Measurements from ENCODE around the gene ELAC1. TPM values are rescaled to one million over a fixed set of nuclear protein-coding genes. Genes with fewer than 3 reads are reported as not detected.

ELAC1 gene
- total and polyA plus RNA-seq, 2 experiments from 2014 or later = 2.8 to 3.2 TPM

DNA sequence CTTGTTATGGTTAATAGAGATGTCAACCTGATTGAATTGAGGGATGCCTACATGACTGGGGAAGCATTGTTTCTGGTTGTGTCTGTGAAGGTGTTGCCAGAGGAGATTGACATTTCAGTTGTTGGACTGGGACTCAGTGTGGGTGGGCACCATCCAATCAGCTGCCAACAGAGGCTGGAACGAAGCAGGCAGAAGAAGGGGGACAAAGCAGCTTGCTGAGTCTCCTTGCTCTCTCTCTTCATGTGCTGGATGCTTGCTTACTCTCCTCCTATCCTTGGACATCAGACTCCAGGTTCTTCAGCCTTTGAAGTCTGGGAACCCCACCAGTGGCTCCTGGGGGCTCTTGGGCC lies 39.9 kb downstream of the ELAC1 start:
- Histone ChIP-seq H2AFZ (no peak overlapping the region; the same call in 1 of the 2 replicates), H3K36me3 (ENCODE audit: insufficient read depth) (no peaks in the 10 kb centered on the region), H3K27ac (ENCODE audit: low read depth) (no peak overlapping the region), H3K79me2 (replicated peaks; ENCODE audit: insufficient read depth) (no peaks in the 10 kb centered on the region), H3K9me2 (ENCODE audit: insufficient read depth) (peaks cover 3% of the 10 kb centered on the region; the same call in 1 of the 2 replicates), H3K4me2 (no peak overlapping the region), H3K4me3 (no peak overlapping the region), H3K4me1 (ENCODE audit: insufficient read depth) (no peaks in the 10 kb centered on the region), H3K27me3 (ENCODE audit: insufficient read depth) (no peaks in the 10 kb centered on the region), H4K20me1 (replicated peaks; ENCODE audit: insufficient read depth) (no peaks in the 10 kb centered on the region), H3F3A (replicated peaks; ENCODE audit: low read depth) (no peaks in the 10 kb centered on the region)
- H3K4me3 Mint-ChIP-seq = no peak overlapping the region
- H3K4me1 Mint-ChIP-seq = peaks cover 9% of the 10 kb centered on the region
- DNase-seq (ENCODE audit: low spot score) (no peak), ATAC-seq (peak; percentile 27; the same call in 1 of the 3 replicates)
- peaks cover 4% of the 10 kb centered on the region; the same call in 1 of the 3 replicates for H3K9me3 Mint-ChIP-seq
- 0 out of 3 replicates have a peak, but pooled peaks cover 3% of the 10 kb centered on the region for H3K36me3 Mint-ChIP-seq (ENCODE audit: low read depth)
- no peak overlapping the region for H3K27ac Mint-ChIP-seq
- no peak for TF ChIP-seq POLR2AphosphoS5 (IDR thresholded peaks at IDR 0.05; ENCODE audit: low read depth)
- TF ChIP-seq, protein P1, sequence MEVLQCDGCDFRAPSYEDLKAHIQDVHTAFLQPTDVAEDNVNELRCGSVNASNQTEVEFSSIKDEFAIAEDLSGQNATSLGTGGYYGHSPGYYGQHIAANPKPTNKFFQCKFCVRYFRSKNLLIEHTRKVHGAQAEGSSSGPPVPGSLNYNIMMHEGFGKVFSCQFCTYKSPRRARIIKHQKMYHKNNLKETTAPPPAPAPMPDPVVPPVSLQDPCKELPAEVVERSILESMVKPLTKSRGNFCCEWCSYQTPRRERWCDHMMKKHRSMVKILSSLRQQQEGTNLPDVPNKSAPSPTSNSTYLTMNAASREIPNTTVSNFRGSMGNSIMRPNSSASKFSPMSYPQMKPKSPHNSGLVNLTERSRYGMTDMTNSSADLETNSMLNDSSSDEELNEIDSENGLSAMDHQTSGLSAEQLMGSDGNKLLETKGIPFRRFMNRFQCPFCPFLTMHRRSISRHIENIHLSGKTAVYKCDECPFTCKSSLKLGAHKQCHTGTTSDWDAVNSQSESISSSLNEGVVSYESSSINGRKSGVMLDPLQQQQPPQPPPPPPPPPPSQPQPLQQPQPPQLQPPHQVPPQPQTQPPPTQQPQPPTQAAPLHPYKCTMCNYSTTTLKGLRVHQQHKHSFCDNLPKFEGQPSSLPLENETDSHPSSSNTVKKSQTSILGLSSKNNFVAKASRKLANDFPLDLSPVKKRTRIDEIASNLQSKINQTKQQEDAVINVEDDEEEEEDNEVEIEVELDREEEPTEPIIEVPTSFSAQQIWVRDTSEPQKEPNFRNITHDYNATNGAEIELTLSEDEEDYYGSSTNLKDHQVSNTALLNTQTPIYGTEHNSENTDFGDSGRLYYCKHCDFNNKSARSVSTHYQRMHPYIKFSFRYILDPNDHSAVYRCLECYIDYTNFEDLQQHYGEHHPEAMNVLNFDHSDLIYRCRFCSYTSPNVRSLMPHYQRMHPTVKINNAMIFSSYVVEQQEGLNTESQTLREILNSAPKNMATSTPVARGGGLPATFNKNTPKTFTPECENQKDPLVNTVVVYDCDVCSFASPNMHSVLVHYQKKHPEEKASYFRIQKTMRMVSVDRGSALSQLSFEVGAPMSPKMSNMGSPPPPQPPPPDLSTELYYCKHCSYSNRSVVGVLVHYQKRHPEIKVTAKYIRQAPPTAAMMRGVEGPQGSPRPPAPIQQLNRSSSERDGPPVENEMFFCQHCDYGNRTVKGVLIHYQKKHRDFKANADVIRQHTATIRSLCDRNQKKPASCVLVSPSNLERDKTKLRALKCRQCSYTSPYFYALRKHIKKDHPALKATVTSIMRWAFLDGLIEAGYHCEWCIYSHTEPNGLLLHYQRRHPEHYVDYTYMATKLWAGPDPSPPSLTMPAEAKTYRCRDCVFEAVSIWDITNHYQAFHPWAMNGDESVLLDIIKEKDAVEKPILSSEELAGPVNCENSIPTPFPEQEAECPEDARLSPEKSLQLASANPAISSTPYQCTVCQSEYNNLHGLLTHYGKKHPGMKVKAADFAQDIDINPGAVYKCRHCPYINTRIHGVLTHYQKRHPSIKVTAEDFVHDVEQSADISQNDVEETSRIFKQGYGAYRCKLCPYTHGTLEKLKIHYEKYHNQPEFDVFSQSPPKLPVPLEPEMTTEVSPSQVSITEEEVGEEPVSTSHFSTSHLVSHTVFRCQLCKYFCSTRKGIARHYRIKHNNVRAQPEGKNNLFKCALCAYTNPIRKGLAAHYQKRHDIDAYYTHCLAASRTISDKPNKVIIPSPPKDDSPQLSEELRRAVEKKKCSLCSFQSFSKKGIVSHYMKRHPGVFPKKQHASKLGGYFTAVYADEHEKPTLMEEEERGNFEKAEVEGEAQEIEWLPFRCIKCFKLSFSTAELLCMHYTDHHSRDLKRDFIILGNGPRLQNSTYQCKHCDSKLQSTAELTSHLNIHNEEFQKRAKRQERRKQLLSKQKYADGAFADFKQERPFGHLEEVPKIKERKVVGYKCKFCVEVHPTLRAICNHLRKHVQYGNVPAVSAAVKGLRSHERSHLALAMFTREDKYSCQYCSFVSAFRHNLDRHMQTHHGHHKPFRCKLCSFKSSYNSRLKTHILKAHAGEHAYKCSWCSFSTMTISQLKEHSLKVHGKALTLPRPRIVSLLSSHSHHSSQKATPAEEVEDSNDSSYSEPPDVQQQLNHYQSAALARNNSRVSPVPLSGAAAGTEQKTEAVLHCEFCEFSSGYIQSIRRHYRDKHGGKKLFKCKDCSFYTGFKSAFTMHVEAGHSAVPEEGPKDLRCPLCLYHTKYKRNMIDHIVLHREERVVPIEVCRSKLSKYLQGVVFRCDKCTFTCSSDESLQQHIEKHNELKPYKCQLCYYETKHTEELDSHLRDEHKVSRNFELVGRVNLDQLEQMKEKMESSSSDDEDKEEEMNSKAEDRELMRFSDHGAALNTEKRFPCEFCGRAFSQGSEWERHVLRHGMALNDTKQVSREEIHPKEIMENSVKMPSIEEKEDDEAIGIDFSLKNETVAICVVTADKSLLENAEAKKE (CRISPR knock-in tag; IDR thresholded peaks at IDR 0.05) = no peak
- H3K27me3 Mint-ChIP-seq (ENCODE audit: insufficient read depth, low read depth, poor library complexity) = peaks cover 2% of the 10 kb centered on the region

DNA sequence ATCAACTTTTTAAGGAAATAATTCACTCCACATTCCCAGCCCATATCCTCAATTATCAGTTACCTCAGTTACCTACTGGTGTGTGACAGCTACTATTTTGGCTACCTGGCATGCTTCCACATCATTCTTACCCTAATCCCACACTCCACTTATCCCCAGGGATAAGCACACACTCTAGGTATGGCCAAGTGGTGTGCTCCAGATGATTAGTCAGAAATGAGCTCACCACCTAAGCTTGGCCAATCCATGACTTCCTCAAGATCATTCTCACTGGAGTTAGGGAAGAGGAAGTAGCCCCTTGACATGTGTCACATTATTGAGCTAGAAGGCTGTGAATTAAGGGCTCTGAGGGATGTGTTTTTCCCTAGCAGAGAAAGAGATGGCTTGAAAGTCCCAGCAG lies 41.2 kb downstream of the ELAC1 start:
- Mint-ChIP-seq H3K4me1 (peaks cover 9% of the 10 kb centered on the region), H3K9me3 (peaks cover 9% of the 10 kb centered on the region), H3K36me3 (ENCODE audit: low read depth) (peaks cover 3% of the 10 kb centered on the region; the same call in 2 of the 3 replicates), H3K27me3 (ENCODE audit: insufficient read depth, low read depth, poor library complexity) (peaks cover 2% of the 10 kb centered on the region), H3K27ac (no peak overlapping the region), H3K4me3 (no peak overlapping the region)
- H2AFZ ChIP-seq = no peak overlapping the region
- H3K9me2 ChIP-seq (ENCODE audit: insufficient read depth) = peaks cover 9% of the 10 kb centered on the region; the same call in 1 of the 2 replicates
- no peak overlapping the region for H3K27ac ChIP-seq (ENCODE audit: low read depth)
- no peaks in the 10 kb centered on the region for H3K79me2 ChIP-seq (replicated peaks; ENCODE audit: insufficient read depth)
- no peak overlapping the region for H3K4me3 ChIP-seq
- H3K36me3 ChIP-seq (ENCODE audit: insufficient read depth) = no peaks in the 10 kb centered on the region
- H3F3A ChIP-seq (replicated peaks; ENCODE audit: low read depth) = no peaks in the 10 kb centered on the region
- H3K4me1 ChIP-seq (ENCODE audit: insufficient read depth) = no peaks in the 10 kb centered on the region
- no peaks in the 10 kb centered on the region for H3K27me3 ChIP-seq (ENCODE audit: insufficient read depth)
- DNase-seq (ENCODE audit: low spot score) (no peak), ATAC-seq (no peak)
- no peaks in the 10 kb centered on the region for H4K20me1 ChIP-seq (replicated peaks; ENCODE audit: insufficient read depth)
- no peak overlapping the region for H3K4me2 ChIP-seq
- TF ChIP-seq, protein P2, sequence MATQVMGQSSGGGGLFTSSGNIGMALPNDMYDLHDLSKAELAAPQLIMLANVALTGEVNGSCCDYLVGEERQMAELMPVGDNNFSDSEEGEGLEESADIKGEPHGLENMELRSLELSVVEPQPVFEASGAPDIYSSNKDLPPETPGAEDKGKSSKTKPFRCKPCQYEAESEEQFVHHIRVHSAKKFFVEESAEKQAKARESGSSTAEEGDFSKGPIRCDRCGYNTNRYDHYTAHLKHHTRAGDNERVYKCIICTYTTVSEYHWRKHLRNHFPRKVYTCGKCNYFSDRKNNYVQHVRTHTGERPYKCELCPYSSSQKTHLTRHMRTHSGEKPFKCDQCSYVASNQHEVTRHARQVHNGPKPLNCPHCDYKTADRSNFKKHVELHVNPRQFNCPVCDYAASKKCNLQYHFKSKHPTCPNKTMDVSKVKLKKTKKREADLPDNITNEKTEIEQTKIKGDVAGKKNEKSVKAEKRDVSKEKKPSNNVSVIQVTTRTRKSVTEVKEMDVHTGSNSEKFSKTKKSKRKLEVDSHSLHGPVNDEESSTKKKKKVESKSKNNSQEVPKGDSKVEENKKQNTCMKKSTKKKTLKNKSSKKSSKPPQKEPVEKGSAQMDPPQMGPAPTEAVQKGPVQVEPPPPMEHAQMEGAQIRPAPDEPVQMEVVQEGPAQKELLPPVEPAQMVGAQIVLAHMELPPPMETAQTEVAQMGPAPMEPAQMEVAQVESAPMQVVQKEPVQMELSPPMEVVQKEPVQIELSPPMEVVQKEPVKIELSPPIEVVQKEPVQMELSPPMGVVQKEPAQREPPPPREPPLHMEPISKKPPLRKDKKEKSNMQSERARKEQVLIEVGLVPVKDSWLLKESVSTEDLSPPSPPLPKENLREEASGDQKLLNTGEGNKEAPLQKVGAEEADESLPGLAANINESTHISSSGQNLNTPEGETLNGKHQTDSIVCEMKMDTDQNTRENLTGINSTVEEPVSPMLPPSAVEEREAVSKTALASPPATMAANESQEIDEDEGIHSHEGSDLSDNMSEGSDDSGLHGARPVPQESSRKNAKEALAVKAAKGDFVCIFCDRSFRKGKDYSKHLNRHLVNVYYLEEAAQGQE (IDR thresholded peaks at IDR 0.05; ENCODE audit: unreplicated experiment) = no peak
- TF ChIP-seq POLR2AphosphoS5 (IDR thresholded peaks at IDR 0.05; ENCODE audit: low read depth) (no peak), EZH2 (IDR thresholded peaks at IDR 0.05; ENCODE audit: low read depth, unreplicated experiment) (no peak), STAT1 (IDR thresholded peaks at IDR 0.05; ENCODE audit: unreplicated experiment) (no peak)
- TF ChIP-seq, protein P3, sequence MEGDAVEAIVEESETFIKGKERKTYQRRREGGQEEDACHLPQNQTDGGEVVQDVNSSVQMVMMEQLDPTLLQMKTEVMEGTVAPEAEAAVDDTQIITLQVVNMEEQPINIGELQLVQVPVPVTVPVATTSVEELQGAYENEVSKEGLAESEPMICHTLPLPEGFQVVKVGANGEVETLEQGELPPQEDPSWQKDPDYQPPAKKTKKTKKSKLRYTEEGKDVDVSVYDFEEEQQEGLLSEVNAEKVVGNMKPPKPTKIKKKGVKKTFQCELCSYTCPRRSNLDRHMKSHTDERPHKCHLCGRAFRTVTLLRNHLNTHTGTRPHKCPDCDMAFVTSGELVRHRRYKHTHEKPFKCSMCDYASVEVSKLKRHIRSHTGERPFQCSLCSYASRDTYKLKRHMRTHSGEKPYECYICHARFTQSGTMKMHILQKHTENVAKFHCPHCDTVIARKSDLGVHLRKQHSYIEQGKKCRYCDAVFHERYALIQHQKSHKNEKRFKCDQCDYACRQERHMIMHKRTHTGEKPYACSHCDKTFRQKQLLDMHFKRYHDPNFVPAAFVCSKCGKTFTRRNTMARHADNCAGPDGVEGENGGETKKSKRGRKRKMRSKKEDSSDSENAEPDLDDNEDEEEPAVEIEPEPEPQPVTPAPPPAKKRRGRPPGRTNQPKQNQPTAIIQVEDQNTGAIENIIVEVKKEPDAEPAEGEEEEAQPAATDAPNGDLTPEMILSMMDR (conservative IDR thresholded peaks at IDR 0.05; ENCODE audit: low read depth in 2 of 2) = no peak
- TF ChIP-seq, protein P4, sequence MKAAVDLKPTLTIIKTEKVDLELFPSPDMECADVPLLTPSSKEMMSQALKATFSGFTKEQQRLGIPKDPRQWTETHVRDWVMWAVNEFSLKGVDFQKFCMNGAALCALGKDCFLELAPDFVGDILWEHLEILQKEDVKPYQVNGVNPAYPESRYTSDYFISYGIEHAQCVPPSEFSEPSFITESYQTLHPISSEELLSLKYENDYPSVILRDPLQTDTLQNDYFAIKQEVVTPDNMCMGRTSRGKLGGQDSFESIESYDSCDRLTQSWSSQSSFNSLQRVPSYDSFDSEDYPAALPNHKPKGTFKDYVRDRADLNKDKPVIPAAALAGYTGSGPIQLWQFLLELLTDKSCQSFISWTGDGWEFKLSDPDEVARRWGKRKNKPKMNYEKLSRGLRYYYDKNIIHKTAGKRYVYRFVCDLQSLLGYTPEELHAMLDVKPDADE (IDR thresholded peaks at IDR 0.05) = no peak
